Omental fat pad (tissue), 4 donors: Measurements from ENCODE around the gene PDK4. TPM values are rescaled to one million over a fixed set of nuclear protein-coding genes. Genes with fewer than 3 reads are reported as not detected.
A peak's percentile ranks its signal among the peaks of the same experiment; 100 is the strongest.

ENCODE experiments used
- ATAC-seq: fragments of 150-250 bp; one replicate; pipeline ENCODE4 v1.9.1; 2016; ENCODE audit warnings: mild to moderate bottlenecking, moderate library complexity; ENCODE audit not compliant: low FRiP score
- DNase-seq: peaks from one replicate; pipeline ENCODE4 v3.0.0-alpha.2; 2019; ENCODE audit warnings: low spot score
- CTCF ChIP-seq, 3 donors: fragments of 450-650 bp; IDR thresholded peaks; one replicate each; pipeline ENCODE4 v1.5.1; 2016 to 2017; ENCODE audit warnings: antibody characterized with exemption in 3 of 3, mild to moderate bottlenecking in 3 of 3, moderate library complexity in 2 of 3
- total RNA-seq, 4 donors: library from RNA; depleted of rRNA; stranded (reverse); fragments of >200 nt; gene quantifications; one replicate each; pipeline ENCODE4 v1.1.0, GENCODE V29; 2016

The PDK4 gene
- total RNA-seq, 4 donors from 2014 or later, result 511 to 996 (median 618) TPM

- no peak for DNase-seq
- TF ChIP-seq CTCF (IDR thresholded peaks at IDR 0.05), result no peak
- peak; percentile 89 for ATAC-seq
These were observed 32.6 kb upstream of the PDK4 start for GRCh38 chr7:95628831-95629439.

GRCh38 chr7:95623788-95624187 lies 27.5 kb upstream of the PDK4 start:
- no peak for TF ChIP-seq CTCF (IDR thresholded peaks at IDR 0.05)
- ATAC-seq, result no peak
- DNase-seq, result no peak

- ATAC-seq, result no peak
- no peak for DNase-seq
- no peak for TF ChIP-seq CTCF (IDR thresholded peaks at IDR 0.05)
These were observed 26.5 kb upstream of the PDK4 start for GRCh38 chr7:95622859-95623258.

GRCh38 chr7:95622001-95622549 lies 25.8 kb upstream of the PDK4 start:
- no peak for TF ChIP-seq CTCF (IDR thresholded peaks at IDR 0.05)
- ATAC-seq (no peak), DNase-seq (no peak)

- DNase-seq, result no peak
- TF ChIP-seq CTCF (IDR thresholded peaks at IDR 0.05), result no peak
- no peak for ATAC-seq
These were observed 25.1 kb upstream of the PDK4 start for GRCh38 chr7:95621404-95621803.

- ATAC-seq (no peak), DNase-seq (no peak)
- no peak for TF ChIP-seq CTCF (IDR thresholded peaks at IDR 0.05)
These were observed 24.3 kb upstream of the PDK4 start for GRCh38 chr7:95620631-95621030.

- no peak for ATAC-seq
- TF ChIP-seq CTCF (IDR thresholded peaks at IDR 0.05), result no peak
These were observed 23.6 kb upstream of the PDK4 start for GRCh38 chr7:95619921-95620320.

More at GRCh38 chr7:95619921-95620320, 23.6 kb upstream of the PDK4 start:
- no peak for DNase-seq
